ENCODE results near the gene CDK6. TPM values are rescaled to one million over a fixed set of nuclear protein-coding genes. Genes with fewer than 3 reads are reported as not detected.

The CDK6 gene
- total and polyA plus RNA-seq, 2 of the 8 experiments (the other 6 are each of a cell fraction or from before 2014, with no cell fraction given): 5.9 to 18.9 TPM

DNA sequence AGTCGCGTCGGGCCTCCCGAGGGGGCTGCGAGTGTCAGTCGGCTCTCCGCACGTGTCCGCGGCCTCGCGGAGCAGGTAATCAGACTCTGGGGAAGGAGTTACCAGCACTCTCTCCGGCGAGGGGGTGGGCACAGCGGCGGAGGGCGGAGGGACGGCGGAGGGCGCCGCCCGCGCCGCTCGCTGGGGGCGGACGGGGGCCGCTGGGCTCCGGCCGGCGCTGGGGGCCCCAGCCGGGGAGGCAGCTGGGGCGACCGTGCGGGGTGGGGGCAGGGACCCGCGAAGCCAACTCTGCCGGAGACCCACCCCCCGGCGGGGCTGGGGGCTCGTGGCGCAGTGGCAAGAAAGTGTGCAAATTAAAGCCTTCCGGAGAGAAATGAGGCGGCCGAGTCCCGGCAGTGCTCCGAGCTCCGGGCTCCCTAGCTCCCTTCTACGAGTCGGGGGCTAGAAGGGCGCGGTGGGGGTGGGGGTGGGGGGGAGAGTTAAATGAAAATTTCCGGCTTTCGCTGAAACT, at the start of gene CDK6 (continued):
- TF ChIP-seq TCF12 (IDR thresholded peaks at IDR 0.05; ENCODE audit: low read depth, low read length) (no peak), CHD7 (IDR thresholded peaks at IDR 0.05; ENCODE audit: insufficient replicate concordance, low read length) (no peak), SRF (IDR thresholded peaks at IDR 0.05; ENCODE audit: low read depth, low read length) (no peak), SUZ12 (IDR thresholded peaks at IDR 0.05; ENCODE audit: low read length) (peak; percentile 39), CBX8 (IDR thresholded peaks at IDR 0.05; ENCODE audit: borderline replicate concordance, low read depth, low read length) (no peak)

Measured in H1 (cell line).